Upper lobe of right lung (tissue), 1 donor: ENCODE measurements around the gene BATF3. TPM values are rescaled to one million over a fixed set of nuclear protein-coding genes. Genes with fewer than 3 reads are reported as not detected.
"Not testable (repeated sequence)": the region's sequence is repeated elsewhere in the genome, so short reads cannot be mapped to it uniquely, and the experiment has no call there.

Source experiments
- ATAC-seq: fragments of 200-7000 bp; cut with Tn5 transposase; one replicate; pipeline ENCODE4 v1.9.1; 2020; ENCODE audit warnings: mild to moderate bottlenecking, moderate library complexity
- DNase-seq: peaks from one replicate; pipeline ENCODE4 v3.0.0-alpha.2; 2020
- H3K27ac ChIP-seq: fragments of 200-600 bp; one replicate; pipeline ENCODE4 v1.8.0; 2022
- H3K27me3 ChIP-seq: fragments of 200-600 bp; one replicate; pipeline ENCODE4 v1.8.0; 2022; ENCODE audit warnings: mild to moderate bottlenecking
- H3K36me3 ChIP-seq: fragments of 200-600 bp; one replicate; pipeline ENCODE4 v1.8.0; 2022
- H3K4me1 ChIP-seq: fragments of 200-600 bp; one replicate; pipeline ENCODE4 v1.8.0; 2022
- H3K4me3 ChIP-seq: fragments of 200-600 bp; one replicate; pipeline ENCODE4 v1.8.0; 2022; ENCODE audit warnings: mild to moderate bottlenecking
- H3K9me3 ChIP-seq: fragments of 200-600 bp; one replicate; pipeline ENCODE4 v1.8.0; 2022
- CTCF ChIP-seq: fragments of 200-600 bp; IDR thresholded peaks from one replicate; pipeline ENCODE4 v1.8.0; 2022; ENCODE audit warnings: antibody characterized with exemption
- intact Hi-C: fragments of 100-400 bp; cut with DNase I; formaldehyde crosslinking; loops from one replicate; pipeline ENCODE4 v1.11.0; 2022
- total RNA-seq: library from RNA; stranded (reverse); fragmentation: NEBNext Ultra II Directional; extraction: Animal tissue kit (Norgen Biotek cat#: 25700); gene quantifications from one replicate; pipeline ENCODE4 v1.2.1, GENCODE V29; 2021
- donor health status: DM: no; HTN: yes; CAD: no; lungs with severe emphysema.

The BATF3 gene
- total RNA-seq, 1 donor from 2014 or later: 10.0 TPM

- no peak overlapping the region for H3K4me3 ChIP-seq
- TF ChIP-seq CTCF: no peak
- no peaks in the 10 kb centered on the region for H3K4me1 ChIP-seq
- no peak for ATAC-seq
- no peaks in the 10 kb centered on the region for H3K9me3 ChIP-seq
- peaks cover 2% of the 10 kb centered on the region for H3K36me3 ChIP-seq
- DNase-seq: no peak
- H3K27ac ChIP-seq: no peak overlapping the region
- intact Hi-C loops: no loop called here
- H3K27me3 ChIP-seq: no peaks in the 10 kb centered on the region
These were observed 37.9 kb upstream of the BATF3 start for GRCh38 chr1:212737559-212737958.

DNA sequence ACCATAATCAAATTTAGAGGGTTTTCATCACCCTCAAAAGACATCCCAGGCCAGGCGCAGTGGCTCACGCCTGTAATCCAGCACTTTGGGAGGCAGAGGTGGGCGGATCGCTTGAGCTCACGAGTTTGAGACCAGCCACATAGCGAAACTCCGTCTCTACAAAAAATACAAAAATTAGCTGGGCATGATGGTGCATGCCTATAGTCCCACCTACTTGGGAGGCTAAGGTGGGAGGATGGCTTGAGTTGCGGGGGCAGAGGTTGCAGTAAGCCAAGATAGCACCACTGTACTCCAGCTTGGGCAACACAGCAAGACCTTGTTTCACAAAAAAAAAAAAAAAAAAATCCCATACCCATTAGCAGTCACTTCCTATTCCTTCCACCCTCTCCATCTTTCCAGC lies 33.5 kb upstream of the BATF3 start:
- TF ChIP-seq CTCF: no peak
- H3K27ac ChIP-seq: no peak overlapping the region
- no peaks in the 10 kb centered on the region for H3K4me1 ChIP-seq
- no peak for DNase-seq
- H3K27me3 ChIP-seq: no peaks in the 10 kb centered on the region
- intact Hi-C loops: no loop called here
- no peak for ATAC-seq
- H3K36me3 ChIP-seq: peaks cover 5% of the 10 kb centered on the region
- H3K9me3 ChIP-seq: no peaks in the 10 kb centered on the region
- H3K4me3 ChIP-seq: no peak overlapping the region

GRCh38 chr1:212731630-212732029 lies 32.0 kb upstream of the BATF3 start:
- TF ChIP-seq CTCF: no peak
- Histone ChIP-seq H3K27ac (no peak overlapping the region), H3K36me3 (peaks cover 5% of the 10 kb centered on the region), H3K4me3 (no peak overlapping the region), H3K27me3 (no peaks in the 10 kb centered on the region), H3K4me1 (no peaks in the 10 kb centered on the region), H3K9me3 (no peaks in the 10 kb centered on the region)
- no peak for ATAC-seq
- DNase-seq: no peak
- intact Hi-C loops: no loop called here

DNA sequence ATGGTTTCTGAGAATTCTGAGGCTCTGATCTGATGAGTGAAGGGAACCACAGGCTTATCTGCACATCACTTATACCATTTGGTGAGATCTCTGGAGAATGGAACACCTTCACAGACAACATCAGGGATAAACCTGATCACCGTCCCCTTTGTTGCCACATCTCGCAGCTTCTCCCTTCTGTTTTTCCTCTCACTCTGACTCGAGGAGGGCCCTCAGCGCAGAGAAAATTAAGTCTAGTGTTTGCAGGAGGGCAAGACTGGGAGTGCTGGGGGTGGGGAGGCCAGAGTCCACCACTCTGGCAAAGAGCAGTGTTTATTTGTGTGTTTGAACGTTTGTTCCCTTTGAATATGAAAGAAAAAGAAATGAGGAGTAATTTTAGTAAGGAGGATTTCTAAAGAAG lies 29.0 kb upstream of the BATF3 start:
- Histone ChIP-seq H3K27me3 (no peaks in the 10 kb centered on the region), H3K36me3 (peaks cover 5% of the 10 kb centered on the region), H3K27ac (no peak overlapping the region), H3K4me1 (no peaks in the 10 kb centered on the region), H3K9me3 (no peaks in the 10 kb centered on the region), H3K4me3 (no peak overlapping the region)
- no peak for DNase-seq
- no peak for ATAC-seq
- no peak for TF ChIP-seq CTCF
- intact Hi-C loops: no loop called here

- H3K36me3 ChIP-seq: peaks cover 4% of the 10 kb centered on the region
- no peaks in the 10 kb centered on the region for H3K27me3 ChIP-seq
- no peak for DNase-seq
- no peaks in the 10 kb centered on the region for H3K9me3 ChIP-seq
- H3K4me1 ChIP-seq: no peaks in the 10 kb centered on the region
- H3K27ac ChIP-seq: no peak overlapping the region
- ATAC-seq: peak; percentile 50
- TF ChIP-seq CTCF: no peak
- intact Hi-C loops: no loop called here
- H3K4me3 ChIP-seq: no peak overlapping the region
These were observed 27.9 kb upstream of the BATF3 start for GRCh38 chr1:212727386-212728181.

DNA sequence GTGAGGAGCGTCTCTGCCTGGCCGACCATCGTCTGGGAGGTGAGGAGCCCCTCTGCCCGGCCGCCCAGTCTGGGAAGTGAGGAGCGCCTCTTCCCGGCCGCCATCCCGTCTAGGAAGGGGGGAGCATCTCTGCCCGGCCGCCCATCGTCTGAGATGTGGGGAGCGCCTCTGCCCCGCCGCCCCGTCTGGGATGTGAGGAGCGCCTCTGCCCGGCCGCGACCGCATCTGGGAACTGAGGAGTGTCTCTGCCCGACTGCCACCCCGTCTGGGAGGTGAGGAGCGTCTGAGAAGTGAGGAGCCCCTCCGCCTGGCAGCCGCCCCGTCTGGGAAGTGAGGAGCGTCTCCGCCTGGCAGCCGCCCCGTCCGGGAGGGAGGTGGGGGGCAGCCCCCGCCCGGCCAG lies 25.0 kb upstream of the BATF3 start:
- H3K4me3 ChIP-seq, H3K27ac ChIP-seq, ATAC-seq, intact Hi-C loops, H3K36me3 ChIP-seq, H3K9me3 ChIP-seq, DNase-seq, H3K4me1 ChIP-seq, H3K27me3 ChIP-seq: not testable (repeated sequence)
